Mammary epithelial cell (primary cell): Measurements from ENCODE around the gene CST9L.

Experiments
- CTCF ChIP-seq, 2 donors: IDR thresholded peaks in 1 of 2; conservative IDR thresholded peaks in 1 of 2; 2 replicates each; pipeline ENCODE4 v1.5.1; 2011 to 2012; ENCODE audit warnings: inconsistent platforms in 2 of 2, low read length in 2 of 2, mild to moderate bottlenecking in 2 of 2, control low read depth in 1 of 2, low read depth in 1 of 2; ENCODE audit not compliant: insufficient read depth in 1 of 2; ENCODE audit errors: extremely low read depth in 1 of 2
- EZH2 ChIP-seq: IDR thresholded peaks from 2 replicates; pipeline ENCODE4 v1.6.1; 2012; ENCODE audit warnings: low read length, inconsistent platforms, borderline replicate concordance

GRCh38 chr20:23585449-23585807, 17.1 kb upstream of the CST9L start:
- TF ChIP-seq CTCF (conservative IDR thresholded peaks at IDR 0.05 in 1 of 2, IDR thresholded peaks at IDR 0.05 in 1 of 2; ENCODE audit: extremely low read depth in 1 of 2, insufficient read depth in 1 of 2, low read depth in 1 of 2, low read length in 2 of 2) (no peak), EZH2 (no peak)
